UCSD-AML1 (cell line): ENCODE measurements around the gene SYNE2.
"Not testable (repeated sequence)": the region's sequence is repeated elsewhere in the genome, so short reads cannot be mapped to it uniquely, and the experiment has no call there.

Experiments
- DNase-seq: peaks from one replicate; lab custom pipeline; 2025; ENCODE audit not compliant: unreplicated experiment; lab: John Stamatoyannopoulos, UW

Gene SYNE2

GRCh38 chr14:64118403-64118742 is 265.6 kb downstream of the SYNE2 start:
- not testable (repeated sequence) for DNase-seq

DNA sequence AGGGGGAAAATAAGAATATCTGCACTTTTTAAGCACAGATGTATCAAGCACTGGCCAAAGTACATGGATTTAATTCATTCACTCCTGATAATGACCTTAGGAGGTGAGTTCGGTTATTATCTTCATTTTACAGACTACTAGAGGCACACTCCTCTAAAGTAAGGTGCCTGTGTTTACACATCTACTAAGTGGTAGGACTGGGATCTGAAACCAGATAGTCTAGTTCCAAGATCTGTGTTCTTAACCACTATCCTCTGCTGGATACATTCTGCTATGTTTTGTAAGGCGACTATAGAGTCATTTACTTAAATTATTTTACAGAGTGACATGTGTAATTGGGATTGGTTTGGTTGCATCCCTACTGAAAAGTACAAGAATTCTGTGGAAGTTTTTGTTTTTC is 266.1 kb downstream of the SYNE2 start:
- no peak for DNase-seq

DNA sequence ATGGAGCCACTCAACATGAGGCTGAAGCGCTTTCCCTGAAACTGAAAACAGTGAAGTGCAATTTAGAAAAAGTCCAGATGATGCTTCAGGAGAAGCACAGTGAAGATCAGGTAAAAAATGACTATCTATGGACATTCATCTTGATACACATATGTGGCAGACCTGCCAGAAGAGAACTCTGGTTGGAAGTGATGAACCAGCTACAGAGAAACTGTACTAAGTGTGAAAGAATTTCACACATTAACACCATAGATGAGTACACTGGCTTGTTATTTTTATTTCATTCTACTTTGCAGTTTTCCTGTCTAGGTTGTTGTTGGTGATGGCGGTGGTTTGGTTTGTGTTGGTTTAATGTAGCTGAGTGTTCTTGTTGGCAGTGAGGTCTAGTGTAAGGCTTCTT is 266.7 kb downstream of the SYNE2 start:
- no peak for DNase-seq

GRCh38 chr14:64119980-64120379 is 267.2 kb downstream of the SYNE2 start:
- no peak for DNase-seq

DNA sequence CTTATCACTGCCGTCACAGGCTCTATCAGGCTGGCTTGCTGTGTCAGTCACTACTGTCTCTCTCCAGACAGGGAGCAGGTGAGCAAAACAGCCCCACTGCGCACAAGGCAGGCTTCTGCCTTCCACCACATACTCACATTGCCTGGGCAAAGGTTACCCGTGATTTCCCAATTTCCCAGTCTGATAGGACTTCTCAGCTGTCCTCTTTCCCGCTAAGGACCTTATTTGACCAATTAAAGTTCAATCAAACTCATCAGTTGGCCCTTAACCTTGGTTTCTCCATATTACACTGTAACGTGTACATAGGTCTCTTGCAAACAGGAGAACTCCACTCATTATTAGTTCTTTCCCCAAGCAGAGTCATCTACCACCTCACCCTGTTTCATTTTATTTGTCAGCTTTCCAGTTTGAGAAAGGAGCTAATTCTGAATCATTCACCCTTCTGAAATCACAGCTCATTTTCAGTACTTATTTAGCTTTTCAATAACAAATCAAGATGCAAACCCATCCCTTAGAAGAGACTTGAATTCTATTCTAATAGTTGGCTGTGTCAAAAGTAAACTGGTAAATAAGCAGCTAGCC is 270.5 kb downstream of the SYNE2 start:
- DNase-seq, result no peak

GRCh38 chr14:64125270-64125669 is 272.5 kb downstream of the SYNE2 start:
- no peak for DNase-seq

GRCh38 chr14:64126548-64126947 is 273.7 kb downstream of the SYNE2 start:
- DNase-seq, result no peak

DNA sequence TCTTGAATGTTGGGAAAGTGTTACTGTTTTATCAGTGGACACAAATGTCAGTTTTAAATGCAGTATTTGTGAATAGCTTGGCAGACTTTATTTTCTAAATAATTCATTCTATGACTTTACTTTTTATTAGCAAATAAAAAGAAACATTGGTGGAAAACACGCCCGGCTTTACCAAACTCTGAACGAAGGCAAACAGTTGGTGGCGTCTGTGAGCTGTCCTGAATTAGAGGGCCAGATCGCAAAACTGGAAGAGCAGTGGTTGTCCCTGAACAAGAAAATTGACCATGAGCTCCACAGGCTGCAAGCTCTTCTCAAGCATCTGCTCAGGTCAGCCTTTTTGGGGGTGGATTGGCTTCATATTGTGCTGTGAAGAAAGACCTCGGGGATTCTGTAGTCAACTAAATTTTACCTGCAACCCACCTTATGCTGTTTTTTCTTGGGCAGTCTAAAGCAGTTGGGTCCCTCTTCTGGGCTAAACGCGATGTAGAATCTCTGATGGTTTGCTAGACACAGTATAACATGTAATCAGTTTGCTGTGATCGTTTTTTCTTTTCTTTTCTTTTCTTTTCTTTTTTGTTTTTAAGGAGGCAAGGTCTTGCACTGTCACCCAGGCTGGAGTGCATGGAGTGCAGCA is 285.0 kb downstream of the SYNE2 start:
- DNase-seq, result peak; percentile 13

DNA sequence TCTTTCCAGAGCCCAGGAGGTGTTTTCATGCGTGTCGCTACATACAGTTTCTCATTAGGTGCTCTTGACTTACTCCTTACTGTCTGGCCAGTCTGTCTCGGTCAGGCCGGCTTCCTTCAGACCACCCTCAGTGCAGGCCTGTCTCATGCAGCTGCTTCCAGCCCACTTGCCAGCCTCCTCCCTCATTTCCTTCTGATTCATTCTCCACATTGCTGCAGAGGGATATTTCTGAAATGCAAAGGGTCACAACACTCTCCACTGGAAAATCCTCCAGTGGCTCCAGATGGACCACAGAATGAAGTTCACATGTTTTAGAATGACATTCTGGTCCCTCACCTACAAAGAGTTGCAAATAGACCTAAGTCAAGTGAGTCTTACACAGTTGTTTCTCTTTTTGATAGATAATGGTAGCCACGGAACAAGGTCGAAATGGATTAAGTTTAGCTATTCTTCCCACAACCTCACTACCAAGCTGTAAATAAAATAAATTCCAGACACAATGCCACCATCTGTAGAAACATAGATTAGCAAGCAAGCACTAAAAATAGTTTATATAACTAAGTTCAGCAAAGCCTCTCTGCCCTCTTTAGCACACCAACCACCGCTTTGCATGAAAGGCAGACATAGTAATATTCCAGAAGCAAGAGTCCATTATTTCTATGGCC is 294.5 kb downstream of the SYNE2 start:
- no peak for DNase-seq

DNA sequence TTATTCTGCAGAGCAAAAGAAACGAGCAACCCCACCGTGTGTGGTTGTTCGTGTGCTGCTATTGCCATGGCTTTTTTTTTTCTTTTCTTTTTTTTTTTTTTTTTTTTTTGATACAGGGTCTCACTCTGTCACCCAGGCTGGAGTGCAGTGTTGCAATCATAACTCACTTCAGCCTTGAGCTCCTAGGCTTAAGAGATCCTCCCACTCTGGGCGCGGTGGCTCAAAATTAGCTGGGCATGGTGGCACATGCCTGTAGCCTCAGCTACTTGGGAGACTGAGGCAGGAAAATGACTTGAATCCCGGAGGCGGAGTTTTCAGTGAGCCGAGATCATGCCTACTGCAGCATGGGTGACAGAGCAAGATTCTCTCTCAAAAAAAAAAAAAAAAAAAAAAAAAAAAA is 297.1 kb downstream of the SYNE2 start:
- no peak for DNase-seq

DNA sequence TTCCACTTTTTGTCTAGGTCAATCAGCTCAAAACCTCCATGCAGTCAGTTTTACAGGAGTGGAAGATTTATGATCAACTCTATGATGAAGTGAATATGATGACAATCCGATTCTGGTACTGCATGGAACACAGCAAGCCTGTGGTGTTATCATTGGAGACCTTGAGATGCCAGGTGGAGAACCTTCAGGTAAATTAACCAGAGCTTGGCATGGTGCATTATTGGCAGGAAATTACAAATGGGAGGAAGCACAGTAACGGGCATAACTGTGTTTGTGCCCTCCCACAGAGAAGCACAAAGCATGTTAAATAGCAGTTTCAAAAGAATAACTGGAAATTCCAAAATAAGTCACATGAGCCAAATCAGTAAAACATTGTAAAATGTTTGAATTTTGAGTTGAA is 305.8 kb downstream of the SYNE2 start:
- no peak for DNase-seq

GRCh38 chr14:64159588-64159987 is 306.8 kb downstream of the SYNE2 start:
- no peak for DNase-seq

GRCh38 chr14:64170181-64170580 is 317.4 kb downstream of the SYNE2 start:
- no peak for DNase-seq

- DNase-seq, result no peak
Observed at GRCh38 chr14:64174922-64175782, 322.3 kb downstream of the SYNE2 start.

GRCh38 chr14:64176330-64176729 is 323.5 kb downstream of the SYNE2 start:
- DNase-seq, result no peak

GRCh38 chr14:64178814-64179213 is 326.0 kb downstream of the SYNE2 start:
- DNase-seq, result no peak

GRCh38 chr14:64182908-64183307 is 330.1 kb downstream of the SYNE2 start:
- not testable (repeated sequence) for DNase-seq

- no peak for DNase-seq
Observed at GRCh38 chr14:64184103-64184729, 331.4 kb downstream of the SYNE2 start.

DNA sequence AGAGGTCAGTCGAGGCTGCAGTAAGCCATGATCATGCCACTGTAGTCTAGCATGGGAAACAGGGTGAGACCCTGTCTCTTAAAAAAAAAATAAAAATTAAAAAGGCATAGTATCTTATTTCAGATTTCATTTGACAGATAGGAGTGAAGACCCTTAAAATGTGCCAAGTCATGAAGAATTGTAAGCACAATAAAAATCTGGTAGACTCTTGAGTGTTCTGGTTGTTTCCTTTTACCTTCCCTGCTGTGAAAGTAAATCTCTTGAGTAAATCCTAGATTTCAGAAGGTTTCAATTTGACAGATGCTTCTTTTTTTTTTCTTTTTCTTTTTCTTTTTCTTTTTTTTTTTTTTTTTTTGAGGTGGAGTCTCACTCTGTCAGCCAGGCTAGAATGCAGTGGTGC is 332.4 kb downstream of the SYNE2 start:
- DNase-seq, result no peak

GRCh38 chr14:64186231-64187129 is 333.7 kb downstream of the SYNE2 start:
- no peak for DNase-seq
